Measurements from ENCODE around the gene BDH2. TPM values are rescaled to one million over a fixed set of nuclear protein-coding genes. Genes with fewer than 3 reads are reported as not detected.

BDH2 gene
- total RNA-seq, 1 experiment from 2014 or later = 40.2 TPM

DNA sequence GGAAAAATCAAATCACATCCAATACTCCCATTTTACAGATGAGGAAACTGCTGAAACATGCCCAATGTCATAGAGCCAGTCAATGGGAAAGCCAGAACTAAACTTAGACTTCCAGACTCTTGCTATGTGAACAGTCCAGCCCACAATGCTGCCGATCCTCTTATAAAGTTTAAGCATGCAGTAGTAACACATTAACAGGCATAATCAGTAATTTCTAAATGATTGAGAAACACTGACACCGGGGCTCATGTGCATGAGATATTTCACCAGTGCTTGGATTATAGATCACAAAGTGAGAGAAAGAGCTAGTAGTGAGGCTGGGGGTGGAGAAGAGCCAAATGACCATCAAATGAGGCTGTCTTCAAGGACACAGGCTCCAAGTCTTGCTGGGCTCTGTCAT lies 2.5 kb downstream of the BDH2 start:
- Histone ChIP-seq H3K4me1 (ENCODE audit: insufficient read depth, low read length) (0 out of 2 replicates have a peak, but pooled peaks cover 3% of the 10 kb centered on the region), H3T11ph (ENCODE audit: low read length) (no peak overlapping the region), H2BK120ac (ENCODE audit: low read depth, low read length, poor library complexity, severe bottlenecking) (no peak overlapping the region), H3K79me2 (ENCODE audit: insufficient read depth, low read length) (no peaks in the 10 kb centered on the region), H3K56ac (ENCODE audit: insufficient read length, low read depth, low read length) (no peak overlapping the region), H4K20me1 (ENCODE audit: control insufficient read depth, insufficient read depth, insufficient read length) (no peaks in the 10 kb centered on the region), H4K91ac (ENCODE audit: insufficient read length, low read depth, low read length) (no peak overlapping the region), H2BK20ac (ENCODE audit: low read depth, low read length, poor library complexity, severe bottlenecking) (no peak overlapping the region), H3K9ac (ENCODE audit: extremely low read depth, insufficient read length, low read length) (no peak overlapping the region), H3K23me2 (ENCODE audit: insufficient read length, low read depth, low read length, poor library complexity, severe bottlenecking) (no peaks in the 10 kb centered on the region), H3K14ac (ENCODE audit: insufficient read depth, low read length) (no peak overlapping the region), H3K23ac (ENCODE audit: insufficient read length, low read depth, low read length) (no peak overlapping the region), H4K5ac (ENCODE audit: insufficient read length, low read depth, low read length) (no peak overlapping the region), H4K8ac (replicated peaks; ENCODE audit: insufficient read length, low read depth, low read length) (no peak overlapping the region), H2BK15ac (ENCODE audit: low read depth, low read length) (no peak overlapping the region), H3K9me3 (ENCODE audit: control insufficient read depth, low read depth, low read length) (no peaks in the 10 kb centered on the region), H3K27ac (ENCODE audit: insufficient read length, low read depth, low read length) (no peak overlapping the region), H2BK12ac (ENCODE audit: insufficient read length, low read depth, low read length) (no peak overlapping the region), H3K4ac (ENCODE audit: low read depth, low read length) (no peak overlapping the region), H2BK5ac (ENCODE audit: insufficient read length, low read length) (no peak overlapping the region), H3K4me2 (ENCODE audit: insufficient read depth, insufficient read length, low read length) (no peak overlapping the region), H2AK5ac (ENCODE audit: insufficient read length, low read length) (no peak overlapping the region), H3K27me3 (ENCODE audit: insufficient read depth, low read length) (no peaks in the 10 kb centered on the region), H3K18ac (ENCODE audit: insufficient read length, low read depth, low read length) (no peak overlapping the region), H3K79me1 (ENCODE audit: insufficient read depth, low read depth, low read length, poor library complexity, severe bottlenecking) (no peaks in the 10 kb centered on the region), H2AFZ (ENCODE audit: low read length) (no peak overlapping the region)
- Mint-ChIP-seq H3K27ac (no peak overlapping the region), H3K4me3 (no peak overlapping the region), H3K36me3 (ENCODE audit: insufficient read depth in 1 of 3, low read depth in 3 of 3) (peaks cover 0 to 4% (median 3%) of the 10 kb centered on the region in 3 experiments; a peak in 1 of 7 replicates), H3K4me1 (peaks cover 14 to 15% of the 10 kb centered on the region in 2 experiments), H3K27me3 (ENCODE audit: low read depth) (no peaks in the 10 kb centered on the region), H3K9me3 (no peaks in the 10 kb centered on the region)
- WGBS (ENCODE audit: extremely low coverage, insufficient read length, low lambda C conversion rate) = no CpG with 5 or more reads among the region's 2 CpGs
- DNase-seq = no peak
- TF ChIP-seq, protein P1, sequence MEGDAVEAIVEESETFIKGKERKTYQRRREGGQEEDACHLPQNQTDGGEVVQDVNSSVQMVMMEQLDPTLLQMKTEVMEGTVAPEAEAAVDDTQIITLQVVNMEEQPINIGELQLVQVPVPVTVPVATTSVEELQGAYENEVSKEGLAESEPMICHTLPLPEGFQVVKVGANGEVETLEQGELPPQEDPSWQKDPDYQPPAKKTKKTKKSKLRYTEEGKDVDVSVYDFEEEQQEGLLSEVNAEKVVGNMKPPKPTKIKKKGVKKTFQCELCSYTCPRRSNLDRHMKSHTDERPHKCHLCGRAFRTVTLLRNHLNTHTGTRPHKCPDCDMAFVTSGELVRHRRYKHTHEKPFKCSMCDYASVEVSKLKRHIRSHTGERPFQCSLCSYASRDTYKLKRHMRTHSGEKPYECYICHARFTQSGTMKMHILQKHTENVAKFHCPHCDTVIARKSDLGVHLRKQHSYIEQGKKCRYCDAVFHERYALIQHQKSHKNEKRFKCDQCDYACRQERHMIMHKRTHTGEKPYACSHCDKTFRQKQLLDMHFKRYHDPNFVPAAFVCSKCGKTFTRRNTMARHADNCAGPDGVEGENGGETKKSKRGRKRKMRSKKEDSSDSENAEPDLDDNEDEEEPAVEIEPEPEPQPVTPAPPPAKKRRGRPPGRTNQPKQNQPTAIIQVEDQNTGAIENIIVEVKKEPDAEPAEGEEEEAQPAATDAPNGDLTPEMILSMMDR (conservative IDR thresholded peaks at IDR 0.05) = no peak

Data from H9 (cell line).